H1 (cell line): ENCODE measurements around the gene ERI3. TPM values are rescaled to one million over a fixed set of nuclear protein-coding genes. Genes with fewer than 3 reads are reported as not detected.

Experiments
- ASH2L ChIP-seq: fragments of 200-600, 300-600 bp; sonication (generic); IDR thresholded peaks from one replicate; pipeline ENCODE4 v1.7.1; 2017; ENCODE audit warnings: low read length
- BCL11A ChIP-seq, 2 experiments: IDR thresholded peaks; one replicate each; pipeline ENCODE4 v1.6.1; 2011; ENCODE audit warnings: low read depth in 2 of 2, low read length in 2 of 2, mild to moderate bottlenecking in 2 of 2
- CBX5 ChIP-seq: fragments of 300-800, 300-1000 bp; sonication (generic); IDR thresholded peaks from 2 replicates; pipeline ENCODE4 v1.7.1; 2016; ENCODE audit warnings: antibody characterized with exemption, low read length, low read depth
- CHD7 ChIP-seq: fragments of 300-600 bp; sonication (generic); IDR thresholded peaks from 2 replicates; pipeline ENCODE4 v1.7.1; 2012; ENCODE audit warnings: low read length, moderate library complexity, mild to moderate bottlenecking, inconsistent platforms; ENCODE audit not compliant: insufficient replicate concordance
- EGR1 ChIP-seq: IDR thresholded peaks from 2 replicates; pipeline ENCODE4 v1.6.1; 2011; ENCODE audit warnings: low read depth, low read length, borderline replicate concordance
- KDM5A ChIP-seq: fragments of 200-600 bp; IDR thresholded peaks from 2 replicates; pipeline ENCODE4 v1.7.1; 2012; ENCODE audit warnings: mild to moderate bottlenecking, low read length, inconsistent platforms, mixed read lengths
- TAF1 ChIP-seq: IDR thresholded peaks from 2 replicates; pipeline ENCODE4 v1.6.1; 2011; ENCODE audit warnings: mild to moderate bottlenecking, low read depth, low read length
- TAF7 ChIP-seq: optimal IDR thresholded peaks from 2 replicates; pipeline ENCODE3; 2011; ENCODE audit warnings: low read depth, mild to moderate bottlenecking, inconsistent platforms, low read length, moderate library complexity, borderline replicate concordance
- polyA plus RNA-seq, 7 experiments: library from polyadenylated mRNA; depleted of rRNA in 3 of 7; stranded (reverse) in 5 of 7; unstranded in 2 of 7; fragments of >200 nt in 5 of 7; fragments of 200-250 nt in 2 of 7; gene quantifications; 1 replicate in 5 of 7; 2 replicates in 1 of 7; 4 replicates in 1 of 7; pipeline versions ENCODE4 v1.2.1 to v1.2.3, GENCODE V29; 2011 to 2013; ENCODE audit warnings: missing spikeins in 2 of 7, mixed read lengths in 2 of 7
- total RNA-seq: library from RNA; stranded (reverse); fragmentation: NEBNext Ultra II Directional; extraction: Animal tissue kit (Norgen Biotek cat#: 25700); gene quantifications from 2 replicates; pipeline ENCODE4 v1.2.1, GENCODE V29; 2021
- TF ChIP-seq, protein P1 (sequence below): IDR thresholded peaks from 2 replicates; pipeline ENCODE4 v1.6.1; 2012; ENCODE audit warnings: low read length, inconsistent platforms

The ERI3 gene
- total and polyA plus RNA-seq, 2 of the 8 experiments (the other 6 are each of a cell fraction or from before 2014, with no cell fraction given), result 81.1 to 199 TPM

DNA sequence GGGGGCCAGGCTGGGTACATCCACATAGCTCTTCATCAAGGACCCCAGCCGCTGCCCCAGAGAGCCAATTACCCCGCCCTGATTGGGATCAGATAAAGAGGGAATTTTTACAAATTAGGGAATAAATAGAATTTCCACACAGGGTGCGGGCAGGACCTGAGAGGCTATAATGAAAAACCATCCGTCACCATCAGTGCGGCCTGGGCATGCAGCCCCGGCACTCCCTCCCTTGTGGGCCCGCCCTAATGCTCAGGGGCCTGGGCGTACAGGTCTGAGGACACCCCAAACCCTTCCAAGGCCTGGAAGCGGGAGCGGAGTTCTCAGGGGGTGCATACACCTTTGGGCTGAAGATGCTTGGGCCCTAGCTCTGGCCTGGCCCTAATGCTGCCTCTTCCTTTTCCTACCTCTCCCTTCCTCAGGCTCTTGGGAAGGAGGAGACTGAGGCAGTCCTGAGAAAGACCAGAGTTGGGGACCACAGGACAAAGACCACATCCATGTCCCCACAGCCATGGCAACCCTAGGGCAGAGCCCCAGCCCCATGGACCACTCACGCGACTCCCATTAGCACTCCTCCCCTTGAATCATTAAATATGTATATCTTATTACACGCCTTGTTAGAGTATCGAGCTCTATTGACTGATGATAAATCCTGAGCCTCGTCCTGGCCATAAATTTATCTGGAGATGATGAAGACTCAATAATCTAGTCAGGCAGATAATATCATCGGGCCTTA is 125.5 kb downstream of the ERI3 start (continued):
- TF ChIP-seq CHD7 (no peak), ASH2L (no peak), EGR1 (no peak), CBX5 (no peak), TAF7 (no peak), BCL11A (IDR thresholded peaks at IDR 0.05; ENCODE audit: low read depth in 2 of 2, low read length in 2 of 2) (no peak), KDM5A (no peak), TAF1 (no peak)
- TF ChIP-seq, protein P1, sequence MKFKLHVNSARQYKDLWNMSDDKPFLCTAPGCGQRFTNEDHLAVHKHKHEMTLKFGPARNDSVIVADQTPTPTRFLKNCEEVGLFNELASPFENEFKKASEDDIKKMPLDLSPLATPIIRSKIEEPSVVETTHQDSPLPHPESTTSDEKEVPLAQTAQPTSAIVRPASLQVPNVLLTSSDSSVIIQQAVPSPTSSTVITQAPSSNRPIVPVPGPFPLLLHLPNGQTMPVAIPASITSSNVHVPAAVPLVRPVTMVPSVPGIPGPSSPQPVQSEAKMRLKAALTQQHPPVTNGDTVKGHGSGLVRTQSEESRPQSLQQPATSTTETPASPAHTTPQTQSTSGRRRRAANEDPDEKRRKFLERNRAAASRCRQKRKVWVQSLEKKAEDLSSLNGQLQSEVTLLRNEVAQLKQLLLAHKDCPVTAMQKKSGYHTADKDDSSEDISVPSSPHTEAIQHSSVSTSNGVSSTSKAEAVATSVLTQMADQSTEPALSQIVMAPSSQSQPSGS, result no peak
